Measurements from ENCODE around the gene RCBTB1.
"Not testable (repeated sequence)": the region's sequence is repeated elsewhere in the genome, so short reads cannot be mapped to it uniquely, and the experiment has no call there.

The RCBTB1 gene

GRCh38 chr13:49602615-49603014 is 17.3 kb upstream of the RCBTB1 start:
- DNase-seq, result not testable (repeated sequence)

DNA sequence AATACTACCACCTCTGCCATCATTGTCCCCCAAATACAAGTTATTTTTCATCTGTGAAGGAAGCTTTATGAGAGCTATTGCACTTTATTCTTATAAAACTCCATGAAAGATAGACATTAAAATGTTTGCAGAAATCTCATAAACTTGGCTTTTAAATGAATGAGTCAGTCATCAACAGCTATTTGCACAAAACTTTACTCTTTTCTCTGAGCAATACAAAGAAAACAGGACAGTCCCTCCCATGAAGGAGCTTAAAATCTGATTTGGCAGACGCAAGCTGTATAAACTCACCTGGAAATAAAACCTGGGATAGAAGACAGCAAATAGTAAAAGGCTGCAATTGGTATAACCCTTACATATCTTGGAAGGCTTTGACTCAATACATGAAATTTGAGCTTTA is 16.6 kb upstream of the RCBTB1 start:
- no peak for DNase-seq

GRCh38 chr13:49597043-49597641 is 11.8 kb upstream of the RCBTB1 start:
- DNase-seq, result no peak

- no peak for DNase-seq
Observed at GRCh38 chr13:49596221-49596620, 10.9 kb upstream of the RCBTB1 start.

DNA sequence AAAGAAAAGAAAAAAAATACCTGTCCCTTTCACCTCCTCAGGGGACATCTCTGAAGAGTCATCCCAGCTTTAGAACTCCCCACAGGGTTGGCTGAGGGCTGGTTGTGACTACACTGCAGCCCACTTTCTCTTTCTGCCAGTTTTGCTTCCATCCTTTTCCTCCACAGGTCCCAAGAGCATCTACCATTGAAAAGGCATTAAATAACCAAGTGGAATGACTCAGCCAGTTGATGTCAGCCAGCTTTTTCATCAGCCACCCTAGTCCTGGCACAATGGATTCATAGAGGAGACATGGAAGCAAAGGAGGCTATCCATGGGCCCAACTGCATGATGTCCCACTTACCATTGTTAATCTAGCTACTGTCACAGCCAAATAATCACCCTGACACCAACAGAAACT is 9.2 kb upstream of the RCBTB1 start:
- no peak for DNase-seq

DNA sequence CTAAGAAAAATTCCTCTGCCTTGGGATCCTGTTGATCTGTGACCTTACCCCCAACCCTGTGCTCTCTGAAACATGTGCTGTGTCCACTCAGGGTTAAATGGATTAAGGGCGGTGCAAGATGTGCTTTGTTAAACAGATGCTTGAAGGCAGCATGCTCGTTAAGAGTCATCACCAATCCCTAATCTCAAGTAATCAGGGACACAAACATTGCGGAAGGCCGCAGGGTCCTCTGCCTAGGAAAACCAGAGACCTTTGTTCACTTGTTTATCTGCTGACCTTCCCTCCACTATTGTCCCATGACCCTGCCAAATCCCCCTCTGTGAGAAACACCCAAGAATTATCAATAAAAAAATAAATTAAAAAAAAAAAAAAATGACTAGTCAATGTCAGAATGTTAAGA is 8.5 kb upstream of the RCBTB1 start:
- not testable (repeated sequence) for DNase-seq

DNA sequence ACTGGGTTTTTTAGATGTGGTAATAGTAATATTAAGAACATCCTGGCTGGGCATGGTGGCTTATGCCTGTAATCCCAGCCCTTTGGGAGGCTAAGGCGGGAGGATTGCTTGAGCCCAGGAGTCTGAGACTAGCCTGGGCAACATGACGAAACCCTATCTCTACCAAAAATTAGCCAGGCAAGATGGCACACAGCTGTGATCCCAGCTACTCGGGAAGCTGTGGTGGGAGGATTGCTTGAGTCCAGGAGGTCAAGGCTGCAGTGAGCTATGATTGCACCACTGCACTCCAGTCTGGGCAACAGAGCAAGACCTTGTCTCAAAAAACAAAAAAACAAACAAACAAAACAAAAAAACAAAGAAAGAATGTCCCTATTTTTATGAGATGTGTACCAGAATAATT is 5.4 kb upstream of the RCBTB1 start:
- DNase-seq, result not testable (repeated sequence)

DNA sequence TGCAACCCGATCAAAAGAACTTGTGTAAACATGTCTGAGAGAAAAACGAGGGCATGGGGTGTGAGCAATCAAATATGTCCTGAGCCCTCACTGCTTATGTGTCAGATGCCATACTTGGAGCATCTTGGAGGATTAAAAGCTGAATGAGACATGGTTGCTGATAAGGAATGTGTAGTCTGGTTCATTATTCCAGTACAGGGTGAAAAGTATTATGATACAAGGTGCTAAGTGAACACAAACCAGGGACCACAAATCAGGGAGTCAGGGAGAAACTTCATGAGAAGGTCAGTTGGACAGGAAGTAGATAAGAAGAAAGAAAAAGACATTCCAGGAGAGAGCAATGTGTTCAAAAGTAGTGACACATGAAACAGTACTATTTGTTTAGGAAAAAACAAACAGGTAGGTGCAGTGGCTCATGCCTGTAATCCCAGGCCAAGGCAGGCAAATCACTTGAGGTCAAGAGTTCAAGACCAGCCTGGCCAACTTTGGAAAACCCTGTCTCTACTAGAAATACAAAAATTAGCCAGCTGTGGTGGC is 2.0 kb upstream of the RCBTB1 start:
- no peak for DNase-seq

DNA sequence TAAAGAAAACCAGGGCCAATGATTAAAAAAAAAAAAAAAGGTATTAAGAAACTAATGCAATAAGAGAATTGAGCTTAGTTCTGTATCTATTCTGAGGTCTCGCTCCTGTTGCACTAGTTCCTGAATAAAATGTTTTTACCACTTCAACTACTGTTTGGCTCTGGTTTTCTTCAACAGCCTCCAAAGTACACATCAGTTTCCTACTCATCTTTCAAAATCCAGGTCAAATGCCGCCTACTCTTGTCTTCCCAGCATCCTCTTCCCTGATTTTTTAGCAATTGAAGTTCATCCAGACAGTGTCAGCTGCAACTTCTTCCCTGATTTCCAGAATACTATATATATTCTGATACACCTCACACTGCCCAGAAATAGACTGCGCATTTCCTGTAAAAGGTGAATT is 1.4 kb upstream of the RCBTB1 start:
- DNase-seq, result no peak

DNA sequence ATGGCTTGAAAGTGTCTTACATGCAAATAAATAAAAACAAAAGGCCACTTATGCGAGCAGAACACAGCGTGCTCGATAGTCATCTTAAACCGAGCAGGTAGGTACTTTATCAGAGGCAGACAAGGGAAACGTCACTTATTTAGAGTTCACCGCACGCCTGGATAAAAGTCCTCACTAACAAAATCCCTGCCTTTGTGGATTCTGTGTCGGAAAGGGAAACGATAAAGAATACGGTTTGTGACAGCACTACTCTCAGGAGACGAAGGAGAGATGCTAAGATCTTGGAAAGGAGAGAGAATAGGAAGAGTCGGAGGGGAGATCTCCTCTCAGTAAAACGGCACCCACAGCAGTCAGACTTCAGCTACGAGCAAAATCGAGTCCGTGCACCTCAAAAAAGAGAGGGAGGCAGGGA is 581 bp downstream of the RCBTB1 start:
- DNase-seq, result no peak

- no peak for DNase-seq
Observed at GRCh38 chr13:49580980-49581680, 4.2 kb downstream of the RCBTB1 start.

- no peak for DNase-seq
Observed at GRCh38 chr13:49579501-49579900, 5.9 kb downstream of the RCBTB1 start.

GRCh38 chr13:49571299-49572240 is 13.8 kb downstream of the RCBTB1 start:
- no peak for DNase-seq

GRCh38 chr13:49569993-49570689 is 15.2 kb downstream of the RCBTB1 start:
- DNase-seq, result no peak

DNA sequence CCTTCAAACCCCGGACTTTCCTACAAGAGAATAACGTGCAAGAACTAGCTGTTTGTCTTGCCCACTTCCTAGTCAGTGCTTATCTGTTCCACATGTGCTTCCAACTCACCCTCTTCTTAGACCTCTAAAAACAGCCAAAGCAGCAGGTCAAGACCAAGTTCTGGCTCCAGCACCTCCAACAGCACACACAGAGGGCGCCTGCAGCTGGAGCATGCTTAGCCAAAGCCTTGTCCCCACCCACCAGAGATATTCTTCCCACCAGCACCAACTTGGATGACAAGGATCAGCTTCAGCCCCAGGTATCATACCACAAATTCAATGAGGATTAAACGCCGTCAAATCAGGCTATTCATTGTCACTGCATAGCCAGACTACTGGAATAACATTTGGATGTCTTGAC is 17.9 kb downstream of the RCBTB1 start:
- no peak for DNase-seq

GRCh38 chr13:49566461-49566860 is 18.9 kb downstream of the RCBTB1 start:
- DNase-seq, result no peak

DNA sequence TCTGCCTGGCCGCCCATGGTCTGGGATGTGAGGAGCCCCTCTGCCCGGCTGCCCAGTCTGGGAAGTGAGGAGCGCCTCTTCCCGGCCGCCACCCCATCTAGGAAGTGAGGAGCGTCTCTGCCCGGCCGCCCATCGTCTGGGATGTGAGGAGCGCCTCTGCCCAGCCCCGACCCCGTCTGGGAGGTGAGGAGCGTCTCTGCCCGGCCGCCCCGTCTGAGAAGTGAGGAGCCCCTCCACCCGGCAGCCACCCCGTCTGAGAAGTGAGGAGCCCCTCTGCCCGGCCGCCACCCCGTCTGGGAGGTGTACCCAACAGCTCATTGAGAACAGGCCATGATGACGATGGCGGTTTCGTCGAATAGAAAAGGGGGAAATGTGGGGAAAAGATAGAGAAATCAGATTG is 19.9 kb downstream of the RCBTB1 start:
- not testable (repeated sequence) for DNase-seq

DNA sequence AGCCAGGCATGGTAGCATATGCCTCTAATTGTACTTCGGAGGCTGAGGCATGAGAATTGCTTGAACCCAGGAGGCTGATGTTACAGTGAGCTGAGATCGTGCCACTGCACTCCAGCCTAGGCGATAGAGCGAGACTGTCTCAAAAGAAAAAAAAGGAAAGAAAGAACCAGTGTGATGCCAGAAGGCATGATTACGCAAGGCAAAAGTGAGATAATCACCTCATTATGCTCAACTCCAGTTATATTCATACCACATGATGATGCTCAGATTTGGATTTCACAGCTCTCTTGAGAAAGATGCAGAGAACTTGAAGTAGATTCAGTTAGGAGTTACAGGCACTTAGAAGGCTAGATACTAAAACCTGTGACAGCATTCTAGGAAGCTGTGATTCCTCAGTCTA is 21.8 kb downstream of the RCBTB1 start:
- DNase-seq, result no peak

DNA sequence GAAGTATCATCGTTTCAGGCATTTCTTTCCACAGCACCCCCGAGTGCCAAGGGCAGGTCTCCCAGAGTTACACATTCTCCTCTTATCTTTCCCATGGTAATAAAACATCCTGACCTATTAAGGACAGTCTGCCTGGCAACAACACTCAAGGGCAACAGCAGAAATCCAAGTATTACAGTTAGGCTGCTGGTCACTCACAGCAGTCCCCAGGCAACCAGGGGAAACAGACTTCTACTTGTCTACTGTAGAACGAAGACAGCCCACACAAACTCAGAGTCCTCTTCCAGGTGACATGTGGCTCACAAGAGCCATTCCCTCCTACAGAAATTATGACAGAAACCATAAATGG is 24.3 kb downstream of the RCBTB1 start:
- DNase-seq, result no peak

GRCh38 chr13:49560270-49561061 is 24.9 kb downstream of the RCBTB1 start:
- DNase-seq, result no peak

- no peak for DNase-seq
Observed at GRCh38 chr13:49559006-49559405, 26.4 kb downstream of the RCBTB1 start.

- no peak for DNase-seq
Observed at GRCh38 chr13:49554387-49554786, 31.0 kb downstream of the RCBTB1 start.
